OCI-LY7 (cell line): Measurements from ENCODE around the gene KIR3DL3.
"Not testable (repeated sequence)": the region's sequence is repeated elsewhere in the genome, so short reads cannot be mapped to it uniquely, and the experiment has no call there.

Source experiments
- CTCF ChIP-seq: fragments of 200-600 bp; sonication (generic); conservative IDR thresholded peaks from 2 replicates; pipeline ENCODE4 v1.5.1; 2014; ENCODE audit warnings: mild to moderate bottlenecking, antibody characterized with exemption, low read length, moderate library complexity, mixed read lengths
- EZH2phosphoT487 ChIP-seq: fragments of 200-600 bp; sonication (generic); IDR thresholded peaks from 2 replicates; pipeline ENCODE4 v1.6.1; 2018; ENCODE audit warnings: low read depth, borderline replicate concordance, mild to moderate bottlenecking, mixed run types, antibody characterized with exemption, low read length, moderate library complexity, mixed read lengths

- TF ChIP-seq CTCF, EZH2phosphoT487: not testable (repeated sequence)
These were observed 45.4 kb downstream of the KIR3DL3 start, which contains the start of gene KIR2DL1 for GRCh38 chr19:54769646-54770045.
